NT2/D1 (cell line): ENCODE measurements around the gene OLFML1.

Experiments
- SUZ12 ChIP-seq: IDR thresholded peaks from 2 replicates; pipeline ENCODE4 v1.6.1; 2011; ENCODE audit not compliant: insufficient read length, insufficient read depth; ENCODE audit errors: extremely low read depth
- YY1 ChIP-seq: IDR thresholded peaks from 2 replicates; pipeline ENCODE4 v1.6.1; 2011; ENCODE audit not compliant: insufficient read length, insufficient read depth

- no peak for TF ChIP-seq YY1
- TF ChIP-seq SUZ12, result no peak
These were observed 30.2 kb downstream of the OLFML1 start for GRCh38 chr11:7515447-7515886.
